GM18511 (cell line): ENCODE data around the gene PXYLP1.
"Not testable (repeated sequence)": the region's sequence is repeated elsewhere in the genome, so short reads cannot be mapped to it uniquely, and the experiment has no call there.

Experiments used
- ATAC-seq: cut with Tn5 transposase; IDR thresholded peaks from one replicate; pipeline ENCODE4 v1.9.1; 2021; ENCODE audit warnings: mild to moderate bottlenecking, moderate library complexity; ENCODE audit not compliant: unreplicated experiment

The PXYLP1 gene, protein sequence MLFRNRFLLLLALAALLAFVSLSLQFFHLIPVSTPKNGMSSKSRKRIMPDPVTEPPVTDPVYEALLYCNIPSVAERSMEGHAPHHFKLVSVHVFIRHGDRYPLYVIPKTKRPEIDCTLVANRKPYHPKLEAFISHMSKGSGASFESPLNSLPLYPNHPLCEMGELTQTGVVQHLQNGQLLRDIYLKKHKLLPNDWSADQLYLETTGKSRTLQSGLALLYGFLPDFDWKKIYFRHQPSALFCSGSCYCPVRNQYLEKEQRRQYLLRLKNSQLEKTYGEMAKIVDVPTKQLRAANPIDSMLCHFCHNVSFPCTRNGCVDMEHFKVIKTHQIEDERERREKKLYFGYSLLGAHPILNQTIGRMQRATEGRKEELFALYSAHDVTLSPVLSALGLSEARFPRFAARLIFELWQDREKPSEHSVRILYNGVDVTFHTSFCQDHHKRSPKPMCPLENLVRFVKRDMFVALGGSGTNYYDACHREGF

DNA sequence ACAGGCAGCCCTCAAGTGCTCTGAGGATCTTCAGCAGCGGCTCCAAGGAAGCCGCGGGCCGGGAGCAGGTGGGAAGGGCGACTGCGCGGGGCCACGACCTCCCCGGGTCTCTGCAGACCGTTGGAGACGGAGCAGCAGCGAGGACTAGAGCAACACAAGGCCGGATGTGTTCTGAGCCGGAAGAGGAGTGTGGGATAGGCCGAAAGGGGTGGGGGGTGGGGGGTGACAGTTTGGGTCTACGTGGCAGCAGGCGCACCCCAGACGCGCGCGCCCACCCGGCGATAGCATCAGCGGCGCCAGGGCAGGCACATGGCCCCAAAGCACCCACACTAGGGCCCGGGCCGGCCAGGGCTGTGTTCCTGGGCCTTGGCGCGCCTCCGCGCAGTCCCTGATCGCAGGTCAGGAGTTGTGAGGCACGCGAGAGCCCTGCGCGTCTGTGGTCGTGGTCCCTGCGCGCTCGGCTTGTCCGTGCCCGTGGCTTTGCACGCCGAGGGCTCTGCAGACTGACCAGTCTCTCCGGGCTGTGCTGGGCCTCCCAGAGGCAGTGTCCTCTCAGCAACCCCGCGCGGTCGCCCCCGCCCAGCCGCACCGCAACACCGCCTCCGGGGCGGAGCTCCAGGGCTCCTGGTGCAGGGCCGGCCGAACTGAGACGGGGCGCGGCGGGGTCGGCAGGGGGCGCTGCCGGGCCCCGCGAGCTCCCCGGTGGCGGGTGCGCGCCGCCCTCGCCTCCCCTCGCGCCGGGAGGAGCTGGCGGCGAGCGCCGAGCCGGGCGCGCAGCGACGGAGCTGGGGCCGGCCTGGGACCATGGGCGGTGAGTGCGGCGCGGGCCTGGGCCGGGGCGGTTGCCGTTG is at the start of gene PXYLP1:
Gene PXYLP1 (plus strand): TSS at position 725 of the 851 bp plus-strand sequence. CDS start 28,351 bp downstream, outside the sequence.
- ATAC-seq: peak; percentile 94

GRCh38 chr3:141183606-141184005 is 48.0 kb upstream of the PXYLP1 start:
- no peak for ATAC-seq

DNA sequence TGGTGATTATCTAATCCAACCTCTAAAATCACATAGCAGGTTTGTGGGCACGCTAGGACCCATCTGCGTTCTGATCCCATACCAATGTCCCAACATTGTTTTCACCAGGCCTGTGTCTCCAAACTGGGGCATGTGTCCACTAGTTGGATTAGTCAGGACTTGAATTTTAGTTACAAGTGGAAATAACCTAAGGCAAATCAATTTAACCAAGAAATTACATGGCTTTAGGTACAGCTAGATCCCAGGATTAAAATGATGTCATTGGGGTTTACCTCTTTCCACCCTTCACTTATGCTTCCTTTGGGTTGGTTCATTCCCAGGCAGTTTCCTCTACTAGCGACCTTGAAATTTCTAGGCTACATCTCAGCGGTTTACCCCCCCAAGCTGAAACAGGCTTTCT is 47.2 kb upstream of the PXYLP1 start:
- no peak for ATAC-seq

DNA sequence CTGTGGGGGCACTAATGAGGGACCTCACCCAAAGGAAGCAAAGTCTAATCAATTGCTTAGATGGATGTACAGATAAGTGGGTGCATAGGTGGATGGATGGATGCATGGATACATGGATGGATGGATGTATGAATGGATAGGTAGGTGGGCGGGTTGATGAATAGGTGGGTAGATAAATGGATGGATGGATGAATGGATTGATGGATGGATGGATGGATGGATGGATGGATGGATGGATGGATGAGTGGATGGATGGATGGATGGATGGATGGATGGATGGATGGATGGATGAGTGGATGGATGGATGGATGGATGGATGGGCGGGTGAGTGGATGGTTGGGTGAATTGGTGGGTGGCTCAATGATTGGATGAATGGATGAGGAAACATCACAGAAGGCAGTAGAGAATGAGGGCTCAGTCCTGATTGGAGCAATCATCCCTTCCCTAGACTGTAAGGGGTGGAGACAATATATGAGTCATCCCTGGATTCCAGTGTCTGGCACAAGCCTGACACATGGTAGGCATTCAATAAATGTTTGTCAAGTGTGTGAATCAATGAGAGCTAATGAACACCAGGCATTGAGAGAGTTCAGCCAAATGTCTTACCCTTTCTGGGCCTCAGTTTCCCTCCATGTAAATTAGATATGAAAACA is 40.4 kb upstream of the PXYLP1 start:
- no peak for ATAC-seq

DNA sequence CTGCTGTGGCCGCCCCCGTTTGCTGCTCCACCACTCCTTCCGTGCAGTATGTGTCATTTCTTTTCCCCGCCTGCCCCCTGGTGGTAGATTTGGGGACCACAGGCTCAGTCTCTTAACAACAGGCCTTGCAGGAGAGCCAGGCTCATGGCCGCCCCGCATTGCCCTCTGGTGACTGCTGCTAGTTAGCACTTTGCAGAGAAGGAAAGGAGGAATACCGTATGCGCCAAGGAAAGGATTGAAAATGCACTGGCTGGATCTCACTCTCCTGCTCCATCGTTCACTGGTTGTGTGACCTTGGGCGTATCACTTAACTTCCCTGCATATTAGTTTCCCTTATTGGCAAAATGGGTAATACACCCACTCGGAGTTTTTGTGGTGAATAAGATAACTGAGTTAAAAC is 39.3 kb upstream of the PXYLP1 start:
- ATAC-seq: peak; percentile 100

GRCh38 chr3:141193066-141193830 is 38.4 kb upstream of the PXYLP1 start:
- ATAC-seq: no peak

GRCh38 chr3:141201122-141201521 is 30.5 kb upstream of the PXYLP1 start:
- no peak for ATAC-seq

DNA sequence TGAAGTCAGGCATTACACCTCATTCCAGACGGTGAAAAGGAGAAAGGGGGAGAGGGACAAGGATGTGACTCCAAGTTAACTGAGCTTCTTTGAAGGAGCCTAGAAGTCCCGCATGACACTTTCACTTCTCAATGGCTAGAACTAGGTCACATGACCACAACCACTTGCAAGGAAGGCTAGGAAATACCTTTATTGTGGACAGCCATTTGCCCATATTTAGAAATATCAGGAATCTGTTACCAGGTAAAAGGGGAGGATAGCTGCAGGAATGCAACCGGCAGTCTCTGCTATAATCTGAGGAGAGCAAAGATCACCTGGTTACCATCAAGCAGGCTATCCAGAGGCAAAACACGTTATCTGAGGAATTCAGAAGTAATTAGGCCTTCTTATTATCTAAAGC is 28.9 kb upstream of the PXYLP1 start:
- no peak for ATAC-seq

GRCh38 chr3:141203866-141204265 is 27.8 kb upstream of the PXYLP1 start:
- ATAC-seq: no peak

DNA sequence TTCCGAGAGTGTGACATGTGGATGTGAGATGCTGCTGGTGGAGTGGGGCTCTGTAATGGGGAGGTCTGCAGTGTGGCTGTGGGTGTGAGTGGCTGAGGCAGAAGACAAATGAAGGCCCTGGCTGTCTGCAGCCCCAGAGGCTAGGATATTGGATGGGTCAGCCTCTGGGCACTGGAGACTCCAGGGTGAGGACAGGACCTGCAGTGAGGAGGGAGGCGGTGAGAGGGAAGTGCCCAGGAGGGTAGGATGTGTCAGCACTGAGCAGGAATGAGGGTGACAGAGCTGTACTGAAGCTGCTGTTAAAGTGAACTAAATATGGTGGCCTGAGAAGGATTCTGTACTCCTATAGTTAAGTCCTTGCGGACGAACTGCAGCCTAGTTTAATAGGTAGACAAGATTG is 27.3 kb upstream of the PXYLP1 start:
- no peak for ATAC-seq

- not testable (repeated sequence) for ATAC-seq
These were observed 20.3 kb upstream of the PXYLP1 start for GRCh38 chr3:141211306-141211705.

GRCh38 chr3:141212101-141212500 is 19.5 kb upstream of the PXYLP1 start:
- no peak for ATAC-seq

GRCh38 chr3:141212555-141212954 is 19.1 kb upstream of the PXYLP1 start:
- no peak for ATAC-seq

DNA sequence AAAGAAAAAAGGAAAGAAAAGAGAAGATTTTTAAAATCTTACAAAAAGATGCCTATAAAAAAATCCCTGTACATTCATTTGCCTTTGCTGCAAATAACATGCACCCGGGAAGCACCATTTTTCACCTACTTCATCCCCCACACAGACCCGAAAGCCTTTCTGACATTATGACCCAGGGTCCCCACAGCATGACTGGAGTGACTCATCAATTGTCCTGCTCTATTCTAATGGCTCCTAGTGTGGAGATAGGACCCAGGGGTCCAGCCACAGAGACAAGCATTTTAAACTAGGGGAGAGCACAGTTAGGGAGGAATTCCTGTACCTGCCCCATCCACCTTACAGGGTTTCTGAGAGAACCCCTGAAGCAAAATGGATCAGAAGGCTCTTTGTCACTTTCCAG is 14.7 kb upstream of the PXYLP1 start:
- ATAC-seq: no peak

GRCh38 chr3:141217389-141217788 is 14.2 kb upstream of the PXYLP1 start:
- no peak for ATAC-seq

- ATAC-seq: no peak
These were observed 13.3 kb upstream of the PXYLP1 start for GRCh38 chr3:141218162-141218835.

DNA sequence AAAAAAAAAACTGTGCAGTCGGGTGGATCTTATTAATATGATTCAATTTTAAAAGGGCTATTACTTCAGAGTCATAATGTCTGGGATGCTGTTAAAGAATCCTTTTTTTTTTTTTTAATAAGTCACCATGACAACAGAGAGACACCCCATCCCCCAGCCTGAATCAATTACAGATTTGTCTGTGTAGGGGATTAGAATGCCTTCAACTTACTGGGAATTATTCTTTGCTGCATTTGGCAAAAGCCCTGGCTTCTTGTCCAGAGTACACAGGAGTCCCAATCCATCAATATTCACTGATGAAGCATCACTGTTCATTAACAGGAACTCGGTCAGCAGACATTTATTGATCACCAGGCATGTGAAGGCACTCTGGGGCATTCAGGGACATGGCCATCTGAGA is 12.7 kb upstream of the PXYLP1 start:
- ATAC-seq: no peak

GRCh38 chr3:141223673-141224166 is 7.9 kb upstream of the PXYLP1 start:
- no peak for ATAC-seq

DNA sequence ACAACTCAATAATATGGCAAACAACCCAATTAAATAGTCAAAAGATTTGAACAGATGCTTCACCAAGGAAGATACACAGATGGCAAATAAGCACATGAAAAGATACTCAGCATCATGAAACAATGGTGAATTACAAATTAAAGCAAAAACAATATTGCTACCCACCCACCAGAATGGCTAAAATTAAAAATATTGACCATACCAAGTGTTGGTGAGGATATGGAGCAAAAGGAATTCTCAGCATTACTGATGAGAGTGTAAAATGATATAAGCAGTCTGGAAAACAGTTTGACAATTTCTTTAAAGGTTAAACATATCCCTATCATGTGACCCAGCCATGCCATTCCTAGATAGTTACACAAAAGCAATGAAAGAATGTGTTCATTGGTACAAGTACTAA is 5.7 kb upstream of the PXYLP1 start:
- ATAC-seq: no peak

- no peak for ATAC-seq
These were observed 4.4 kb upstream of the PXYLP1 start for GRCh38 chr3:141227216-141227615.
